Mesodermal cell (in vitro differentiated cells): Measurements from ENCODE around the gene TRIM41. TPM values are rescaled to one million over a fixed set of nuclear protein-coding genes. Genes with fewer than 3 reads are reported as not detected.
"Not testable (repeated sequence)": the region's sequence is repeated elsewhere in the genome, so short reads cannot be mapped to it uniquely, and the experiment has no call there.

ENCODE experiments used
- H3K27ac ChIP-seq: 2 replicates; pipeline ENCODE4 v1.7.0; 2013; ENCODE audit warnings: mild to moderate bottlenecking, low read depth, low read length, moderate library complexity; ENCODE audit not compliant: severe bottlenecking
- H3K36me3 ChIP-seq: 2 replicates; pipeline ENCODE4 v1.7.1; 2013; ENCODE audit warnings: mild to moderate bottlenecking, low read length, moderate library complexity; ENCODE audit not compliant: control insufficient read depth, insufficient read depth
- H3K4me1 ChIP-seq: one replicate; pipeline ENCODE4 v1.7.1; 2013; ENCODE audit warnings: mild to moderate bottlenecking, low read length; ENCODE audit not compliant: insufficient read depth, control insufficient read depth, poor library complexity, severe bottlenecking
- H3K4me3 ChIP-seq: 2 replicates; pipeline ENCODE4 v1.7.0; 2013; ENCODE audit warnings: low read length, control low read depth, mild to moderate bottlenecking; ENCODE audit not compliant: insufficient read depth, poor library complexity, severe bottlenecking; ENCODE audit errors: extremely low read depth
- H3K9me3 ChIP-seq: 2 replicates; pipeline ENCODE4 v1.7.1; 2013; ENCODE audit warnings: mild to moderate bottlenecking, low read length, moderate library complexity; ENCODE audit not compliant: control insufficient read depth
- WGBS, 2 experiments: methylation state at CpG; one replicate each; pipeline ENCODE4 v1.1.5; 2013; ENCODE audit warnings: missing lambda C conversion rate in 2 of 2; ENCODE audit not compliant: insufficient coverage in 2 of 2; 5-methylcytosine and 5-hydroxymethylcytosine counted together
- polyA plus RNA-seq, 2 experiments: library from polyadenylated mRNA; stranded (reverse); fragments of 50-300 nt; gene quantifications; one replicate each; pipeline ENCODE4 v1.2.3, GENCODE V29; 2013

The TRIM41 gene
- 16.0 TPM for polyA plus RNA-seq (2013, experiment 1 of 2)
- 16.1 TPM for polyA plus RNA-seq (2013, experiment 2 of 2)

GRCh38 chr5:181223058-181223728 is at the start of gene TRIM41:
TSS of gene TRIM41 (plus strand) at chr5:181223281. CDS start at chr5:181224000, 719 bp downstream.
- peak within 1 kb of the TSS; percentile 97 for H3K27ac ChIP-seq
- H3K36me3 ChIP-seq, result peaks cover 26% of the 10 kb centered on the region
- H3K9me3 ChIP-seq, result no peaks in the 10 kb centered on the region
- H3K4me3 ChIP-seq, result peak within 1 kb of the TSS; percentile 73
- H3K4me1 ChIP-seq, result no peaks in the 10 kb centered on the region
- 0 to 1% methylated on average over 28 to 32 of the region's 59 CpGs for WGBS, 2 experiments

- H3K36me3 ChIP-seq, result no peaks in the 10 kb centered on the region
- H3K4me1 ChIP-seq, result peaks cover 7% of the 10 kb centered on the region
- no peaks in the 10 kb centered on the region for H3K9me3 ChIP-seq
- no peak overlapping the region for H3K27ac ChIP-seq
- H3K4me3 ChIP-seq, result peak overlapping the region; percentile 19
- WGBS, 2 experiments, result 1 to 3% methylated on average over 41 to 47 of the region's 50 CpGs
These were observed 49.4 kb upstream of the TRIM41 start for GRCh38 chr5:181173420-181174342.

- Histone ChIP-seq H3K4me1 (no peaks in the 10 kb centered on the region), H3K36me3 (no peaks in the 10 kb centered on the region), H3K9me3 (no peaks in the 10 kb centered on the region), H3K27ac (no peak overlapping the region), H3K4me3 (no peak overlapping the region)
- 76 to 96% methylated on average over 2 to 3 of the region's 3 CpGs for WGBS, 2 experiments
These were observed 46.7 kb upstream of the TRIM41 start for GRCh38 chr5:181176254-181176952.

GRCh38 chr5:181177559-181177958 is 45.5 kb upstream of the TRIM41 start:
- WGBS, 2 experiments, result 63 to 83% methylated on average over 5 to 12 of the region's 14 CpGs
- not testable (repeated sequence) for H3K4me1 ChIP-seq, H3K4me3 ChIP-seq, H3K9me3 ChIP-seq, H3K36me3 ChIP-seq, H3K27ac ChIP-seq

GRCh38 chr5:181181650-181182565 is 41.2 kb upstream of the TRIM41 start:
- Histone ChIP-seq H3K4me1 (no peaks in the 10 kb centered on the region), H3K9me3 (no peaks in the 10 kb centered on the region), H3K27ac (no peak overlapping the region), H3K4me3 (no peak overlapping the region), H3K36me3 (no peaks in the 10 kb centered on the region)
- WGBS, 2 experiments, result 64 to 77% methylated on average over 17 to 21 of the region's 25 CpGs

GRCh38 chr5:181182651-181183050 is 40.4 kb upstream of the TRIM41 start:
- Histone ChIP-seq H3K9me3 (no peaks in the 10 kb centered on the region), H3K4me3 (no peak overlapping the region), H3K27ac (no peak overlapping the region), H3K4me1 (no peaks in the 10 kb centered on the region), H3K36me3 (no peaks in the 10 kb centered on the region)
- WGBS, 2 experiments, result 93 to 95% methylated on average over 9 to 10 of the region's 12 CpGs

- H3K27ac ChIP-seq, result no peak overlapping the region
- H3K9me3 ChIP-seq, result no peaks in the 10 kb centered on the region
- peaks cover 1% of the 10 kb centered on the region for H3K4me1 ChIP-seq
- H3K4me3 ChIP-seq, result no peak overlapping the region
- 94 to 99% methylated on average over 10 to 12 of the region's 16 CpGs for WGBS, 2 experiments
- H3K36me3 ChIP-seq, result no peaks in the 10 kb centered on the region
These were observed 38.2 kb upstream of the TRIM41 start for GRCh38 chr5:181184845-181185216.

GRCh38 chr5:181185560-181185959 is 37.5 kb upstream of the TRIM41 start:
- no peaks in the 10 kb centered on the region for H3K9me3 ChIP-seq
- no peaks in the 10 kb centered on the region for H3K36me3 ChIP-seq
- peaks cover 8% of the 10 kb centered on the region for H3K4me1 ChIP-seq
- H3K27ac ChIP-seq, result no peak overlapping the region
- no peak overlapping the region for H3K4me3 ChIP-seq
- 95 to 98% methylated on average over 11 to 12 of the region's 13 CpGs for WGBS, 2 experiments

GRCh38 chr5:181186022-181186421 is 37.1 kb upstream of the TRIM41 start:
- Histone ChIP-seq H3K27ac (no peak overlapping the region), H3K4me1 (peaks cover 9% of the 10 kb centered on the region), H3K4me3 (no peak overlapping the region), H3K36me3 (no peaks in the 10 kb centered on the region), H3K9me3 (no peaks in the 10 kb centered on the region)
- 96 to 100% methylated on average over 4 to 5 of the region's 6 CpGs for WGBS, 2 experiments
